GM04504 (cell line): ENCODE data around the gene PYGO2.

ENCODE experiments used
- DNase-seq: peaks from one replicate; pipeline ENCODE4 v3.0.0-alpha.2; 2012; ENCODE audit warnings: low read depth

The PYGO2 gene

DNA sequence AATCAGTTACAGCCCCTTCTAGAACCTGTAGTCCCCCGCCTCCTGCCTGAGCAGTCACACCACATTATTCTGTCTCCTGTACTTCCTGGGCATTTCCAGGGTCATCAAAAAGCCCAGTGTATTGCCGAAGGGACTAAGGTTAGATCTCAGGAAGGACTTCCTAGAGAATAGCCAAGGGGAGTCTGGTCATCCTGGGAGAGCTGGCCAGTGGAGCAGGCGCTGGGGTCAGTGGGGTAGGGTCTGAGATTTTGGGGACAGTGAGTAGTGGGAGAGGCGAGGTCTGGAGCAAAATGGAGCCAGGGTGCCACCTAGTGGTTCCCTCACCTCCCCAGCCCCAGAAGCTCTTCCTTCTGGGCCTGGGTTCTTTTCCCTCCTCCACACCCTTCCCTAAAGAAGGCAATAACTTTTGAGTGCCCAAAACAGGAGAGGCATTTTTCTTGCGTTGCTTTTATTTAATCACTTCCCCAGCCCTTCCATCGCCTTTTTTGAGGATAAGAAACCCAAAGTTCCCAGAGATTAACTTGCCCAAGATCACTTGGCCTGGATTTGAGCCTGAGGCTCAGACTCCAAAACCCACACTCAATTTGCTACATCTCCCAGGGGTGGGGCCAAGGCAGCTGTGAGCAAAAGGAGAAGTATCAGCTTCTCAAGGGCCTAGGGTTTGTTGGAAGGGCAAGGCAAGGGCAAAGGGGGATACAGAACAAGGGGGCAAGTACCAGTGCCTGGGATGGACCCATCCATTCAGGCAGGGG is 17.8 kb downstream of the PYGO2 start:
- DNase-seq: no peak

- no peak for DNase-seq
Measured at GRCh38 chr1:154941333-154942013, 20.1 kb downstream of the PYGO2 start.

GRCh38 chr1:154940651-154941194 is 20.9 kb downstream of the PYGO2 start:
- DNase-seq: no peak

DNA sequence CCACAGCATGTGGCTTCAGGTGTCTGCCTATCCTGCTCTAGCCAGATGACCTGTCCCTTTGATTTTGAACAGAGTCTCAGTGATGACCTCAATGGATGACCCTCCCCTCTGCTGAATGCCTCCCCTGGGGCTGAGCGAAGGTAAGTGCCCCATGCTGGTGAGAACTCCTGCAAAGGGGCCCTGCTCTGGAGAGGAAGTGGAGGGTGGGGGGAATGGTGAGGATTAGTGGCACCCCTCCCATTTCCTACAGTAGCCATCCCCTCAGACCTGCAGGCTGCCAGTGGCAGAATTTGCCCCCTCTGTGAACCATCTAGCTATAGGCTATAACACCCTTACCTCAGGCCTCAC is 21.4 kb downstream of the PYGO2 start:
- no peak for DNase-seq

DNA sequence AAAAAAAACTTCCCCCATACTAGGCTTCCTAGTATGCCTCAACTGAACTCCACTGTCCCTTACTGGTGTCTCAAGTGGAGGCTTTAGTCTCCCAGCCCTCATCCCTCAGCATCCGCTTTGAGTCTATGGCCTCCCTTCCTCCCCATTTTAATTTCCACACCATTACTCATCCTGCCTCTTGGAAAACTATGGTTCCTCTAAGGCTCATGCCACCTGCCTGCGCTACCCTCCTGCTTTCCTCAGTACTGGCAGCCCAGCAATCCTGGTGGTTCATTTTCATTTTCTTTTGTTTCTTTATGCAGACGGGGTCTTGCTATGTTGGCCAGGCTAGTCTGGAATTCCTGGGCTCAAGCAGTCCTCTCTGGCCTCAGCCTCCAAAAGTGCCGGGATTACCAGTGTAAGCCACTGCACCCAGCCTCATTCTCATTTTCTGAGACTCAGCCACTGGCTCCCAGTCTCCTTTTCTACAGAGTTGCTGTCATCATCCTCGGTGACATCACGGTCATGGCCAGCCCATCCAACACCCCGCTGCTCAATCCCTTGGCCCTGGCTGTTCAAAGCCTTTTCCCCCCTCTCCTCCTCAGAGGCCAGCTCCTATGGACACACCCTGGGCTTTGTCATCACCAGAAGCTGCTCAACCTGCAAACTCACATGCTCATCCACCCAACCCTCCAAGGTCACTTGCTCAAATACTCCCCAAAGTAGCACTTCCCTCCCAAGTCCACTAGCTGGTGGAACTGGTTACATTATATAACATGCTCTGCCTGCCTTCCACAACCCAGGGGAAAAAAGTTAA is 22.8 kb downstream of the PYGO2 start:
- no peak for DNase-seq

DNA sequence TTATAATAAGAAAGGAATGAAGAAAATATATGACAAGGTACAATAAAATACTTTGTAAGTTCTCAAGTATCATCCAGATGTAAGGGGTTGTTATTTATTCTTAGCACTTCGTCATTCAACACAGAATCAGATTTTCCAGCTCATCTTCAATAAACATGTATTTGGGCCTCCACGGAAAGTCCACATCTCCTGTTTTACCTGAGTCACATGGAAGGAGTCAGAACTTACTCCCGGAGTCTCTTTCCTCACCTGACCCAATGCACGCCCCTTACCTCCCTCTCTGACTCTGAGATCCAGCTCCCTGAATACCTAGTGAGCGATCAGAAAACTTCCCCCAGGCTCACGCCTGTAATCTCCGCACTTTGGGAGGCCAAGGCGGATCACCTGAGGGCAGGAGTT is 23.6 kb downstream of the PYGO2 start:
- DNase-seq: no peak

- peak; percentile 89 for DNase-seq
Measured at GRCh38 chr1:154937085-154937987, 24.2 kb downstream of the PYGO2 start.

GRCh38 chr1:154936555-154937084 is 25.0 kb downstream of the PYGO2 start, which contains the start of gene PMVK:
TSS of gene PMVK (minus strand) at chr1:154936719. CDS start at chr1:154936685, 34 bp downstream.
- peak; percentile 94 for DNase-seq

- DNase-seq: no peak
Measured at GRCh38 chr1:154935749-154936554, 25.6 kb downstream of the PYGO2 start.

GRCh38 chr1:154934358-154934948 is 27.1 kb downstream of the PYGO2 start:
- DNase-seq: no peak

- no peak for DNase-seq
Measured at GRCh38 chr1:154931940-154932487, 29.6 kb downstream of the PYGO2 start.

DNA sequence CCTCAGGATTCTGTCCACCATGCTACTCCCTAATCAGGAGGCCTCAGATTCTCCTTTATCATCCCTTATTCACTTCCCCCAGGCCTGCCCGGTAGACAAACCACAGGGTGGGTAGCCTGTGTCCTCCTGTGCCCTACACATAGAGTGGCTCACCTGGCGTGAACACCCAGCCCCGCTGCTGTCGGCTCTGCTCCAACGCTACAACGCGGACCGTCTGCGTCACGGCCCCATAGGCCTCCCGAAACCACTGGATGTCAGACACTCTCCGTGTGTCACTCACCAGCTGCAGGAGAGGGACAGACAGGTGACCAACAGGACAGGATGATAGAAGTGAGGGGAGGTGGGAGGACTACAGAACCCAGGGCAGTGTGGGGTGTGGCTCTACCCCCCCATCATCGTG is 35.4 kb downstream of the PYGO2 start:
- DNase-seq: no peak

- DNase-seq: no peak
Measured at GRCh38 chr1:154925335-154926170, 36.0 kb downstream of the PYGO2 start.

GRCh38 chr1:154923695-154924094 is 37.9 kb downstream of the PYGO2 start:
- DNase-seq: no peak

DNA sequence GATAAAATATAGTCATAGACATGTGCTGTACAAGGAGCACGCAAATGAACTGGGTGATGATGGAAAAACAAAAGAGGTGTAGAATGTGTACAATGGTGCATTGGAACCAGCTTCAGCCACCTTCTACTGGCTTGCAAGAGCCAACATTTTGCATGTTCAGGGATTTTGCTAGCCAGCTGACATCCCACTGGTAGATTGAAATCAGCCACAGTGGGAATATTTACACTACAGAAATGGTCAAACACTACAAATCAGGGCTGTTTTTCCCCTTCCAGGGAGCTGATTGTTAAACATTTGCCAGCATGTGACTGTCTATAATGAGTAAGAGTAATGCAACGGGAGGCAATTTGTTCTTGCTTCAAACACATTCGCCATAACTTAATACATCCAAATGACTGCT is 48.3 kb downstream of the PYGO2 start:
- DNase-seq: no peak

GRCh38 chr1:154912755-154913154 is 48.8 kb downstream of the PYGO2 start:
- DNase-seq: no peak

DNA sequence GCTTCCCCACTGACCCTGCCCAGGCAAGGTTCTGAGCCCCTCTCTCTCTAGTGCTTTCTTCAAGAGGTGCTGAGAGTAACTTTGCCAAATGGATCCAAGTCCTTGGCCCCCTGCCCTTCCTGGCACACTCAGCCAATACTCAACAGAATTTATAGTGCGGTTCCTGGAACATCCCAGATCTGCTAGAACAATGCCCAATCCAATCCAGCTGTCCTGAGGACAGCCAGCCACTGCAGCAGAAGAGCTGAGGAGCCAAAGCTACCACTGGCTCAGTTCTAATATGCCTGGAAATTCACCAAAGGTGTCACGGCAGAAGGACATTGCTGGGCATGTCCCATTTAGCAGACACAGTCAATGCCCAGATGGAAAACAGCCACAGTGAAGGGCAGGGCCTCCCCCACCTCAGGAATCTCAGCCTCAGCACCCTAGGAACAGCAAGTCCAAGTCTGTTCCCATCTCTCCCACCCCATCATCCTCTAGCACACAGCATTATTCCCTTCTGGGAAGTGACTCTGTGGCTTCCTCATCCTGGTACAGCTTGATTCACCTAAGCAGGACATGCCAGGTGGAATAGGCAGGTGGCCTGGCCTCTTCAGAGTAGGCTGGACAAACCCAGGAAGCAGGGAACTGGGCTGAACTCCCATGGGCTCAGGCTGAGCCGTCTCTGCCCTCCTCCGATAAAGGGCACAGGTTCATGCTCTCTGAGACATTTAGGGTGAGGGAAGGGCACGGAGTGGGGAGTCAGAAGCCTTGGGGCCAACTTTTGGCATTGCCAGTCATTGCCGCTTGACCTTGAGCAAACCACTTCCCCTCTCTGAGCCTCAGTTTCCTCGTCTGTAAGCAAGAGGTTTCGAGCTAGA is 49.7 kb downstream of the PYGO2 start:
- no peak for DNase-seq

- no peak for DNase-seq
Measured at GRCh38 chr1:154910851-154911250, 50.7 kb downstream of the PYGO2 start.
